PC-3 (cell line): ENCODE measurements around the gene MAP4K2.

Experiments
- EZH2 ChIP-seq: fragments of 300-600 bp; sonication (generic); IDR thresholded peaks from one replicate; pipeline ENCODE4 v1.6.1; 2017; ENCODE audit warnings: antibody characterized with exemption, mild to moderate bottlenecking, low read length; ENCODE audit not compliant: unreplicated experiment
- TF ChIP-seq, protein P1 (sequence below): fragments of 300-600 bp; sonication (generic); conservative IDR thresholded peaks from 2 replicates; pipeline ENCODE4 v1.5.1; 2017; ENCODE audit warnings: antibody characterized with exemption, low read depth, mild to moderate bottlenecking, low read length

DNA sequence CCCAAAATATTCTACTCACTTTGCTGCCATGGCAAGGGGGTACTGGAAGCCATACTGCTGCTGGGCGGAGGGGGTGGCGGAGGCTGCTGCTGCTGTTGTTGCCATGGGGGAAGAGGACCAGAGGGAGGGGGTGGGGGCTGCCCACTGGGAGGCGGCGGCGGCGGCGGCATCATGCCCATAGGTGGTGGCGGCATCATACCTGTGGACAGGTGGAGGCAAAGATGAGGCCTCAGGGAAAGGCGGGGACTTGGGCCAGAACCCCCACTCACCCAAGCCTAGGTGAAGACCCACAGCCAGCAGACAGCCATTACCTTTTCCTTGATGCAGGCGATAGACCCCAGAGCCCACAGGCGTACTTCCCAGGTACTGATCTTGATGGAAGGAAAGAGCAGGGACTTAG lies 36.1 kb downstream of the MAP4K2 start:
- TF ChIP-seq, protein P1, sequence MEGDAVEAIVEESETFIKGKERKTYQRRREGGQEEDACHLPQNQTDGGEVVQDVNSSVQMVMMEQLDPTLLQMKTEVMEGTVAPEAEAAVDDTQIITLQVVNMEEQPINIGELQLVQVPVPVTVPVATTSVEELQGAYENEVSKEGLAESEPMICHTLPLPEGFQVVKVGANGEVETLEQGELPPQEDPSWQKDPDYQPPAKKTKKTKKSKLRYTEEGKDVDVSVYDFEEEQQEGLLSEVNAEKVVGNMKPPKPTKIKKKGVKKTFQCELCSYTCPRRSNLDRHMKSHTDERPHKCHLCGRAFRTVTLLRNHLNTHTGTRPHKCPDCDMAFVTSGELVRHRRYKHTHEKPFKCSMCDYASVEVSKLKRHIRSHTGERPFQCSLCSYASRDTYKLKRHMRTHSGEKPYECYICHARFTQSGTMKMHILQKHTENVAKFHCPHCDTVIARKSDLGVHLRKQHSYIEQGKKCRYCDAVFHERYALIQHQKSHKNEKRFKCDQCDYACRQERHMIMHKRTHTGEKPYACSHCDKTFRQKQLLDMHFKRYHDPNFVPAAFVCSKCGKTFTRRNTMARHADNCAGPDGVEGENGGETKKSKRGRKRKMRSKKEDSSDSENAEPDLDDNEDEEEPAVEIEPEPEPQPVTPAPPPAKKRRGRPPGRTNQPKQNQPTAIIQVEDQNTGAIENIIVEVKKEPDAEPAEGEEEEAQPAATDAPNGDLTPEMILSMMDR, result no peak
- no peak for TF ChIP-seq EZH2
